OCI-LY1 (cell line): ENCODE data around the gene PFKP.

Experiments used
- CTCF ChIP-seq: fragments of 200-600 bp; sonication (generic), shearing (Covaris generic); IDR thresholded peaks from 2 replicates; pipeline ENCODE4 v1.5.1; 2017; ENCODE audit warnings: mild to moderate bottlenecking, antibody characterized with exemption, low read length, moderate library complexity, mixed read lengths
- EZH2 ChIP-seq: fragments of 200-600 bp; sonication (generic), shearing (Covaris generic); IDR thresholded peaks from 2 replicates; pipeline ENCODE4 v1.8.0; 2017; ENCODE audit warnings: borderline replicate concordance, mixed run types, mild to moderate bottlenecking, antibody characterized with exemption, low read length, moderate library complexity, mixed read lengths

GRCh38 chr10:3093996-3094395 lies 26.6 kb downstream of the PFKP start:
- TF ChIP-seq CTCF (no peak), EZH2 (no peak)
